UCSD-AML1 (cell line): ENCODE measurements around the gene SESN1.
"Not testable (repeated sequence)": the region's sequence is repeated elsewhere in the genome, so short reads cannot be mapped to it uniquely, and the experiment has no call there.

Experiments
- DNase-seq: peaks from one replicate; lab custom pipeline; 2025; ENCODE audit not compliant: unreplicated experiment; lab: John Stamatoyannopoulos, UW

The SESN1 gene

GRCh38 chr6:109094416-109095035 is at the start of gene SESN1:
Gene SESN1, minus strand, starts transcription at chr6:109094846. Its CDS starts 773 bp downstream, at chr6:109094073.
- DNase-seq = peak; percentile 99

- DNase-seq = no peak
Measured at GRCh38 chr6:109143191-109143590, 48.5 kb upstream of the SESN1 start.

- not testable (repeated sequence) for DNase-seq
Measured at GRCh38 chr6:109142067-109142466, 47.4 kb upstream of the SESN1 start.

- no peak for DNase-seq
Measured at GRCh38 chr6:109139109-109139508, 44.5 kb upstream of the SESN1 start.

GRCh38 chr6:109136530-109136929 is 41.9 kb upstream of the SESN1 start:
- DNase-seq = not testable (repeated sequence)

GRCh38 chr6:109136039-109136438 is 41.4 kb upstream of the SESN1 start:
- DNase-seq = not testable (repeated sequence)

- DNase-seq = not testable (repeated sequence)
Measured at GRCh38 chr6:109135600-109135999, 41.0 kb upstream of the SESN1 start.

- no peak for DNase-seq
Measured at GRCh38 chr6:109130065-109130464, 35.4 kb upstream of the SESN1 start.

- no peak for DNase-seq
Measured at GRCh38 chr6:109125504-109125903, 30.9 kb upstream of the SESN1 start.

- no peak for DNase-seq
Measured at GRCh38 chr6:109124219-109124618, 29.6 kb upstream of the SESN1 start.

- no peak for DNase-seq
Measured at GRCh38 chr6:109121411-109121810, 26.8 kb upstream of the SESN1 start.

GRCh38 chr6:109118871-109119354 is 24.3 kb upstream of the SESN1 start:
- no peak for DNase-seq

GRCh38 chr6:109118337-109118736 is 23.7 kb upstream of the SESN1 start:
- DNase-seq = no peak

GRCh38 chr6:109117346-109118035 is 22.8 kb upstream of the SESN1 start:
- DNase-seq = peak; percentile 14

GRCh38 chr6:109112663-109113062 is 18.0 kb upstream of the SESN1 start:
- not testable (repeated sequence) for DNase-seq

GRCh38 chr6:109109663-109110062 is 15.0 kb upstream of the SESN1 start:
- DNase-seq = not testable (repeated sequence)

- DNase-seq = no peak
Measured at GRCh38 chr6:109105681-109106080, 11.0 kb upstream of the SESN1 start.

- DNase-seq = no peak
Measured at GRCh38 chr6:109104512-109104911, 9.9 kb upstream of the SESN1 start.

- DNase-seq = no peak
Measured at GRCh38 chr6:109103942-109104341, 9.3 kb upstream of the SESN1 start.

- no peak for DNase-seq
Measured at GRCh38 chr6:109102762-109103161, 8.1 kb upstream of the SESN1 start.

- DNase-seq = no peak
Measured at GRCh38 chr6:109097661-109098060, 3.0 kb upstream of the SESN1 start.

GRCh38 chr6:109096208-109096607 is 1.6 kb upstream of the SESN1 start:
- DNase-seq = no peak

- DNase-seq = no peak
Measured at GRCh38 chr6:109095835-109096084, 1.1 kb upstream of the SESN1 start.
